ENCODE results near the gene TRIM59.

DNA sequence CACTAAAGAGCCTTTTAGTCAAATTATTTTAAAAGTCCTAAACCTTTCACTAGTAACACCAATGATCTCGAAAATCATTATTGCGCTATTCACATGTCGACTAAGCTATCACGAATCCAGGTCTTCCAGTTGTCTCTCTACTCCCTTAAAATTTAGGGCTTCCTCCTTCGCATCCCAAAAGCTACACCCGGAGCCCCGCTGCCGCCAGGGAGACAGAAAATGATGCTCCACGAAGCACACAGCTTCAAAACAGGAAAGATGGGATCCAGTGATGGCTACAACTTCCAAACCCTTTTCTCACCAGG lies 50.8 kb downstream of the TRIM59 start:
- TF ChIP-seq, protein P1, sequence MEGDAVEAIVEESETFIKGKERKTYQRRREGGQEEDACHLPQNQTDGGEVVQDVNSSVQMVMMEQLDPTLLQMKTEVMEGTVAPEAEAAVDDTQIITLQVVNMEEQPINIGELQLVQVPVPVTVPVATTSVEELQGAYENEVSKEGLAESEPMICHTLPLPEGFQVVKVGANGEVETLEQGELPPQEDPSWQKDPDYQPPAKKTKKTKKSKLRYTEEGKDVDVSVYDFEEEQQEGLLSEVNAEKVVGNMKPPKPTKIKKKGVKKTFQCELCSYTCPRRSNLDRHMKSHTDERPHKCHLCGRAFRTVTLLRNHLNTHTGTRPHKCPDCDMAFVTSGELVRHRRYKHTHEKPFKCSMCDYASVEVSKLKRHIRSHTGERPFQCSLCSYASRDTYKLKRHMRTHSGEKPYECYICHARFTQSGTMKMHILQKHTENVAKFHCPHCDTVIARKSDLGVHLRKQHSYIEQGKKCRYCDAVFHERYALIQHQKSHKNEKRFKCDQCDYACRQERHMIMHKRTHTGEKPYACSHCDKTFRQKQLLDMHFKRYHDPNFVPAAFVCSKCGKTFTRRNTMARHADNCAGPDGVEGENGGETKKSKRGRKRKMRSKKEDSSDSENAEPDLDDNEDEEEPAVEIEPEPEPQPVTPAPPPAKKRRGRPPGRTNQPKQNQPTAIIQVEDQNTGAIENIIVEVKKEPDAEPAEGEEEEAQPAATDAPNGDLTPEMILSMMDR (IDR thresholded peaks at IDR 0.05 in 4 of 5, conservative IDR thresholded peaks at IDR 0.05 in 1 of 5) = no peak
- TF ChIP-seq POLR2A (IDR thresholded peaks at IDR 0.05) = no peak

All from gastrocnemius medialis (tissue), 4 donors.